ENCODE data around the gene SDK2.

Gene SDK2

DNA sequence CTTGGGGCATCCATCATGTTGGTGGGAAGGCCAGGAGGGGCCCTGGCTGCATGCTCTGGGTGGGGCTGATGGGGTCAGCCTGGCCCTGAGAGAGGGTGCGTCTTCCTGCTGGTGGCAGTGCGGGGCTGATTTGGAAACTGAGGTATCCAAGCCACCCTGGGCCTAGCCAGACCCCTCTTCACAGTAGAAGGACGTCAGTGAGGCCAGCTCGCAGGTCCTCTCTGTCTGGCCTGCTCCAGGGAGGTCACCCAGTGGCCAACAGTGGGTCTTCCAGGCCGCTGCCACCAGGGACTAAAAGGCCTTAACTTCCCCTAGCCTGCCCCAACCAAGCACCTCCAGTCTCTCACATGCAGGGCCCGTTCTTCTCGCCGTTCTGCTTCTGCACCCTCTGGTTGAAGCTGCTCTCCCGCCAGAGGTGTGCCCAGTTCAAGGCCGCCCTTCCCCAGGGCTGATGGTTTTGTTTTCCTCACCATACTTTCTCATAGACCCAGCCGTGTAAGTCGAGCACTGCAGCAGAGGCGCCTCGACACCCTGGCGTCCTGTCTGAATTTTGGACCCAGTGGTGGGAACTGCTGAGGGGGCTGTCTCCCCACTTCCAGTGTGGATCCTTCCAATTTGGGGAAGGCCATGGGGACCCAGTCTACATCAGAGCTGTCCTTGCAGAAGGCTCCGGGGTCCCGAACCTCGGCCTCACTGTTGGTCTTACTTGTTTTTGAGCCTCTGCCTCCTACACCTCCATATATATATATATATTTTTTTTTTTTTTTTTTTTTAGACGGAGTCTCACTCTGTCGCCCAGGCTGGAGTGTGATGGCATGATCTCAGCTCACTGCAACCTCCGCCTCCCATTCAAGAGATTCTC lies 289.6 kb downstream of the SDK2 start:
- Histone ChIP-seq H3K4me1 (ENCODE audit: low read length) (no peaks in the 10 kb centered on the region), H3F3A (ENCODE audit: insufficient read depth, low read length) (no peaks in the 10 kb centered on the region), H4K20me1 (ENCODE audit: insufficient read depth, low read length) (no peaks in the 10 kb centered on the region), H3K27ac (ENCODE audit: low read length) (no peak overlapping the region), H3K36me3 (replicated peaks; ENCODE audit: insufficient read depth, low read length) (no peaks in the 10 kb centered on the region), H3K79me2 (ENCODE audit: low read length) (no peaks in the 10 kb centered on the region), H3K4me3 (ENCODE audit: low read length) (no peak overlapping the region), H3K9ac (ENCODE audit: low read length) (no peak overlapping the region), H3K9me3 (replicated peaks; ENCODE audit: insufficient read depth, low read length) (no peaks in the 10 kb centered on the region), H2AFZ (ENCODE audit: low read length) (no peak overlapping the region), H3K4me2 (ENCODE audit: low read depth, low read length) (no peak overlapping the region), H3K27me3 (replicated peaks; ENCODE audit: insufficient read depth, low read length) (peaks cover 37% of the 10 kb centered on the region), H3K9me2 (replicated peaks; ENCODE audit: insufficient read depth, low read length) (no peaks in the 10 kb centered on the region)
- DNase-seq: no peak
- TF ChIP-seq, protein P1, sequence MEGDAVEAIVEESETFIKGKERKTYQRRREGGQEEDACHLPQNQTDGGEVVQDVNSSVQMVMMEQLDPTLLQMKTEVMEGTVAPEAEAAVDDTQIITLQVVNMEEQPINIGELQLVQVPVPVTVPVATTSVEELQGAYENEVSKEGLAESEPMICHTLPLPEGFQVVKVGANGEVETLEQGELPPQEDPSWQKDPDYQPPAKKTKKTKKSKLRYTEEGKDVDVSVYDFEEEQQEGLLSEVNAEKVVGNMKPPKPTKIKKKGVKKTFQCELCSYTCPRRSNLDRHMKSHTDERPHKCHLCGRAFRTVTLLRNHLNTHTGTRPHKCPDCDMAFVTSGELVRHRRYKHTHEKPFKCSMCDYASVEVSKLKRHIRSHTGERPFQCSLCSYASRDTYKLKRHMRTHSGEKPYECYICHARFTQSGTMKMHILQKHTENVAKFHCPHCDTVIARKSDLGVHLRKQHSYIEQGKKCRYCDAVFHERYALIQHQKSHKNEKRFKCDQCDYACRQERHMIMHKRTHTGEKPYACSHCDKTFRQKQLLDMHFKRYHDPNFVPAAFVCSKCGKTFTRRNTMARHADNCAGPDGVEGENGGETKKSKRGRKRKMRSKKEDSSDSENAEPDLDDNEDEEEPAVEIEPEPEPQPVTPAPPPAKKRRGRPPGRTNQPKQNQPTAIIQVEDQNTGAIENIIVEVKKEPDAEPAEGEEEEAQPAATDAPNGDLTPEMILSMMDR (IDR thresholded peaks at IDR 0.05; ENCODE audit: low read length): no peak
- TF ChIP-seq EZH2 (optimal IDR thresholded peaks at IDR 0.05; ENCODE audit: low read depth, low read length) (no peak), EZH2phosphoT487 (IDR thresholded peaks at IDR 0.05; ENCODE audit: low read length) (no peak)

DNA sequence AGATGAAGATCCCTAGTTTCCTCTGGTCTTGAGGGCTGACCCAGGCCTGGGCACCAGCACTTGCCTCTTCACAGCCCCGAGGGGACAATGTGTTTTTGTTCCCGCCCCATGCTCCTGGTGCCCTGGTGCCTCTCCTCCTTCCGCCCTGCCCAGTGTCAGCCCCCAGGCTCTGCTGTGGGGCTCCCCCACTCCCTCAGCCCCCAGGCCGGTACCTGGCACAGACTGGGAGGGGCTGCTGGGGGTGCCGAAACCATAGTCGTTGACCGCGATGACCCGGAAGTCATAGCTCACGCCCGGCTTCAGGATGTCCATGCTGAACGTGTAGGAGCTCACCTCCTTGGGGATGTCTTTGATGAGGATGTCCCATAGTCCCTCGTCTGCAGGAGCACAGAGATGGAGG lies 292.0 kb downstream of the SDK2 start:
- Histone ChIP-seq H3K9me3 (replicated peaks; ENCODE audit: insufficient read depth, low read length) (no peaks in the 10 kb centered on the region), H3K9ac (ENCODE audit: low read length) (no peak overlapping the region), H3K4me1 (ENCODE audit: low read length) (no peaks in the 10 kb centered on the region), H3K36me3 (replicated peaks; ENCODE audit: insufficient read depth, low read length) (no peaks in the 10 kb centered on the region), H3K4me2 (ENCODE audit: low read depth, low read length) (no peak overlapping the region), H3K9me2 (replicated peaks; ENCODE audit: insufficient read depth, low read length) (no peaks in the 10 kb centered on the region), H2AFZ (ENCODE audit: low read length) (no peak overlapping the region), H3F3A (ENCODE audit: insufficient read depth, low read length) (no peaks in the 10 kb centered on the region), H4K20me1 (ENCODE audit: insufficient read depth, low read length) (no peaks in the 10 kb centered on the region), H3K4me3 (ENCODE audit: low read length) (no peak overlapping the region), H3K27ac (ENCODE audit: low read length) (no peak overlapping the region), H3K27me3 (replicated peaks; ENCODE audit: insufficient read depth, low read length) (peaks cover 13% of the 10 kb centered on the region), H3K79me2 (ENCODE audit: low read length) (no peaks in the 10 kb centered on the region)
- no peak for DNase-seq
- TF ChIP-seq EZH2phosphoT487 (IDR thresholded peaks at IDR 0.05; ENCODE audit: low read length) (no peak), EZH2 (optimal IDR thresholded peaks at IDR 0.05; ENCODE audit: low read depth, low read length) (no peak)
- TF ChIP-seq, protein P1 (IDR thresholded peaks at IDR 0.05; ENCODE audit: low read length): no peak

DNA sequence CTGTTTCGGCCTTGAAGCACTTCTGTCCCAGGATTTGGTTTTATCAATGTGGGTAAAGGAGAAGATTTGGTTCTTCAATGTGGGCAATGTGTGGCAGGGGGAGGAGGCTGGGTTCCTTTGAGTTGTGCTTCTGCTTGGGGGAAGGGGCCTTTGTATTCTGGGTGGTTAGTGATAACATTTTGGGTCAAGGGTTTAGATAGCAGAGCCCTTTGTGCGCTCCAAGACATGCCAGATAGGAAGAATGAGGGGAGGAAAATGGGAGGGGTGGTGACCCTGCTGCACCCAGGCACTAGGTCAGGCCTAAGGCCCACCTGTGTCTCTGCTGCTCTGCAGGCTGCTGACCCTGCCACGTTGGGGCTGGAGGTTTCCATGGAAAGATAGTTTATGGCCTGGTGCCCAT lies 292.5 kb downstream of the SDK2 start:
- no peak for TF ChIP-seq EZH2phosphoT487 (IDR thresholded peaks at IDR 0.05; ENCODE audit: low read length)
- TF ChIP-seq, protein P1 (IDR thresholded peaks at IDR 0.05; ENCODE audit: low read length): no peak
- no peaks in the 10 kb centered on the region for H3K9me2 ChIP-seq (replicated peaks; ENCODE audit: insufficient read depth, low read length)
- H3K9ac ChIP-seq (ENCODE audit: low read length): no peak overlapping the region
- no peak overlapping the region for H3K4me2 ChIP-seq (ENCODE audit: low read depth, low read length)
- H4K20me1 ChIP-seq (ENCODE audit: insufficient read depth, low read length): no peaks in the 10 kb centered on the region
- H3K4me3 ChIP-seq (ENCODE audit: low read length): no peak overlapping the region
- no peaks in the 10 kb centered on the region for H3K79me2 ChIP-seq (ENCODE audit: low read length)
- no peak for DNase-seq
- no peaks in the 10 kb centered on the region for H3F3A ChIP-seq (ENCODE audit: insufficient read depth, low read length)
- no peaks in the 10 kb centered on the region for H3K9me3 ChIP-seq (replicated peaks; ENCODE audit: insufficient read depth, low read length)
- H3K36me3 ChIP-seq (replicated peaks; ENCODE audit: insufficient read depth, low read length): no peaks in the 10 kb centered on the region
- peaks cover 9% of the 10 kb centered on the region for H3K27me3 ChIP-seq (replicated peaks; ENCODE audit: insufficient read depth, low read length)
- no peaks in the 10 kb centered on the region for H3K4me1 ChIP-seq (ENCODE audit: low read length)
- no peak overlapping the region for H2AFZ ChIP-seq (ENCODE audit: low read length)
- H3K27ac ChIP-seq (ENCODE audit: low read length): no peak overlapping the region

Measured in MM.1S (cell line).